Suprapubic skin (tissue), 4 donors: ENCODE measurements around the gene METTL25. TPM values are rescaled to one million over a fixed set of nuclear protein-coding genes. Genes with fewer than 3 reads are reported as not detected.

Experiments used
- DNase-seq, 2 donors: peaks; one replicate each; pipeline ENCODE4 v3.0.0-alpha.2; 2019; ENCODE audit warnings: low spot score in 2 of 2
- H3K27ac ChIP-seq: fragments of 200-600 bp; sonication (generic); one replicate; pipeline ENCODE4 v1.5.1; 2019
- H3K27me3 ChIP-seq: fragments of 200-600 bp; sonication (generic); one replicate; pipeline ENCODE4 v1.5.1; 2019
- H3K36me3 ChIP-seq: fragments of 200-600 bp; sonication (generic); one replicate; pipeline ENCODE4 v1.5.1; 2019
- H3K4me1 ChIP-seq: fragments of 200-600 bp; sonication (generic); one replicate; pipeline ENCODE4 v1.5.1; 2019
- H3K4me3 ChIP-seq: fragments of 200-600 bp; sonication (generic); one replicate; pipeline ENCODE4 v1.5.1; 2019; ENCODE audit warnings: mild to moderate bottlenecking
- H3K9me3 ChIP-seq: fragments of 200-600 bp; sonication (generic); one replicate; pipeline ENCODE4 v1.5.1; 2019
- CTCF ChIP-seq, 2 donors: fragments of 200-600 bp in 1 of 2; fragments of 450-650 bp in 1 of 2; sonication (generic) in 1 of 2; IDR thresholded peaks; one replicate each; pipeline ENCODE4 v1.5.1; 2016 to 2019; ENCODE audit warnings: antibody characterized with exemption in 2 of 2, mild to moderate bottlenecking in 1 of 2, moderate library complexity in 1 of 2
- EP300 ChIP-seq: sonication (generic); formaldehyde crosslinking; IDR thresholded peaks from one replicate; pipeline ENCODE4 v1.6.1; 2017; ENCODE audit warnings: antibody characterized with exemption
- POLR2A ChIP-seq, 2 donors: fragments of 450-650 bp; IDR thresholded peaks; one replicate each; pipeline ENCODE4 v1.6.1; 2017; ENCODE audit warnings: antibody characterized with exemption in 2 of 2, mild to moderate bottlenecking in 2 of 2, moderate library complexity in 2 of 2
- POLR2AphosphoS5 ChIP-seq, 3 donors: sonication (generic); formaldehyde crosslinking; IDR thresholded peaks; one replicate each; pipeline ENCODE4 v1.6.1; 2017; ENCODE audit warnings: antibody characterized with exemption in 3 of 3
- WGBS: methylation state at CpG from one replicate; pipeline ENCODE4 v1.1.5; 2018; 5-methylcytosine and 5-hydroxymethylcytosine counted together
- total RNA-seq, 4 donors: library from RNA; depleted of rRNA; stranded (reverse); fragments of >200 nt; gene quantifications; one replicate each; pipeline ENCODE4 v1.1.0, GENCODE V29; 2016

The METTL25 gene
- total RNA-seq, 4 donors from 2014 or later: 10.2 to 13.0 (median 11.6) TPM

GRCh38 chr12:82375201-82375600 lies 16.9 kb downstream of the METTL25 start:
- TF ChIP-seq POLR2A (IDR thresholded peaks at IDR 0.05): no peak
- no peak for TF ChIP-seq EP300
- TF ChIP-seq CTCF (IDR thresholded peaks at IDR 0.05): no peak
- no peak for TF ChIP-seq POLR2AphosphoS5 (IDR thresholded peaks at IDR 0.05)
- Histone ChIP-seq H3K27me3 (no peaks in the 10 kb centered on the region), H3K36me3 (peaks cover 10% of the 10 kb centered on the region), H3K27ac (no peak overlapping the region), H3K9me3 (peaks cover 5% of the 10 kb centered on the region), H3K4me1 (no peaks in the 10 kb centered on the region), H3K4me3 (no peak overlapping the region)
- 100% methylated on average over 2 of the region's 2 CpGs for WGBS
- DNase-seq: no peak

GRCh38 chr12:82378997-82379396 lies 20.7 kb downstream of the METTL25 start:
- no peaks in the 10 kb centered on the region for H3K4me1 ChIP-seq
- no peak overlapping the region for H3K27ac ChIP-seq
- TF ChIP-seq POLR2AphosphoS5 (IDR thresholded peaks at IDR 0.05) (no peak), POLR2A (IDR thresholded peaks at IDR 0.05) (no peak), CTCF (IDR thresholded peaks at IDR 0.05) (no peak)
- H3K4me3 ChIP-seq: no peak overlapping the region
- H3K27me3 ChIP-seq: no peaks in the 10 kb centered on the region
- H3K36me3 ChIP-seq: peaks cover 4% of the 10 kb centered on the region
- no peak for DNase-seq
- peaks cover 5% of the 10 kb centered on the region for H3K9me3 ChIP-seq

- TF ChIP-seq CTCF (IDR thresholded peaks at IDR 0.05): no peak
- TF ChIP-seq EP300: no peak
- TF ChIP-seq POLR2AphosphoS5 (IDR thresholded peaks at IDR 0.05): no peak
- no peak for TF ChIP-seq POLR2A (IDR thresholded peaks at IDR 0.05)
- Histone ChIP-seq H3K27ac (no peak overlapping the region), H3K4me1 (no peaks in the 10 kb centered on the region), H3K4me3 (no peak overlapping the region), H3K9me3 (no peaks in the 10 kb centered on the region), H3K27me3 (no peaks in the 10 kb centered on the region), H3K36me3 (peaks cover 5% of the 10 kb centered on the region)
- 63% methylated on average over 2 of the region's 2 CpGs for WGBS
- DNase-seq: no peak
Measured at GRCh38 chr12:82383930-82384552, 25.7 kb downstream of the METTL25 start.

GRCh38 chr12:82398879-82399278 lies 40.5 kb downstream of the METTL25 start:
- no peak overlapping the region for H3K27ac ChIP-seq
- no peaks in the 10 kb centered on the region for H3K9me3 ChIP-seq
- no peak overlapping the region for H3K4me3 ChIP-seq
- H3K4me1 ChIP-seq: no peaks in the 10 kb centered on the region
- H3K36me3 ChIP-seq: no peaks in the 10 kb centered on the region
- no peaks in the 10 kb centered on the region for H3K27me3 ChIP-seq
- DNase-seq: no peak
- TF ChIP-seq CTCF (IDR thresholded peaks at IDR 0.05): no peak

GRCh38 chr12:82400819-82401218 lies 42.5 kb downstream of the METTL25 start:
- Histone ChIP-seq H3K9me3 (no peaks in the 10 kb centered on the region), H3K4me3 (no peak overlapping the region), H3K36me3 (no peaks in the 10 kb centered on the region), H3K27ac (no peak overlapping the region), H3K27me3 (no peaks in the 10 kb centered on the region), H3K4me1 (no peaks in the 10 kb centered on the region)
- WGBS: 62% methylated on average over 2 of the region's 2 CpGs
- TF ChIP-seq EP300 (no peak), POLR2A (IDR thresholded peaks at IDR 0.05) (no peak), CTCF (IDR thresholded peaks at IDR 0.05) (no peak), POLR2AphosphoS5 (IDR thresholded peaks at IDR 0.05) (no peak)
- no peak for DNase-seq
